ENCODE data around the gene SDCCAG8.

Gene SDCCAG8

DNA sequence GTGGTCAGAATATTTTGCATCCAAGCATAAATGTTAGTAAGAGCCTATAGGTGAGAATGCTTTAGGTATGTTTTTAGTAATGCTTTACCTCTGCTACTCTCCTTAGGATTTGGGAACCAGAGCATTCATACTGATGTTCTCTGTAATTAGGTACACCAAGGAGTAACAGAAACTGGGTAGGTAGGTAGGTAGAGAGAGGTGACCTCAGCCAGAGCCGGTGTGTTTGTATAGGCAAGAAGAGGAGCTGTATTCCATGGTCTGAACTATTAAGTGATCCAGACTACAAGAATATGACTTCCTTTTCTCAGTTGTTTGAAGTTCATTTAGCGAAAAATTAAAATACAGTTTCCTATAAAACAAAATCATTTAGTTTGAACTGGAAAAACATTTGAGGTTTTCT, 108.5 kb downstream of the SDCCAG8 start:
- H2AFZ ChIP-seq: no peak overlapping the region
- no peak overlapping the region for H3K4me3 ChIP-seq (ENCODE audit: low read depth, low read length)
- no peak overlapping the region for H3K9ac ChIP-seq
- no peaks in the 10 kb centered on the region for H3K4me1 ChIP-seq
- H3K36me3 ChIP-seq (ENCODE audit: control insufficient read depth, insufficient read depth, low read length): no peaks in the 10 kb centered on the region
- TF ChIP-seq, protein P1, sequence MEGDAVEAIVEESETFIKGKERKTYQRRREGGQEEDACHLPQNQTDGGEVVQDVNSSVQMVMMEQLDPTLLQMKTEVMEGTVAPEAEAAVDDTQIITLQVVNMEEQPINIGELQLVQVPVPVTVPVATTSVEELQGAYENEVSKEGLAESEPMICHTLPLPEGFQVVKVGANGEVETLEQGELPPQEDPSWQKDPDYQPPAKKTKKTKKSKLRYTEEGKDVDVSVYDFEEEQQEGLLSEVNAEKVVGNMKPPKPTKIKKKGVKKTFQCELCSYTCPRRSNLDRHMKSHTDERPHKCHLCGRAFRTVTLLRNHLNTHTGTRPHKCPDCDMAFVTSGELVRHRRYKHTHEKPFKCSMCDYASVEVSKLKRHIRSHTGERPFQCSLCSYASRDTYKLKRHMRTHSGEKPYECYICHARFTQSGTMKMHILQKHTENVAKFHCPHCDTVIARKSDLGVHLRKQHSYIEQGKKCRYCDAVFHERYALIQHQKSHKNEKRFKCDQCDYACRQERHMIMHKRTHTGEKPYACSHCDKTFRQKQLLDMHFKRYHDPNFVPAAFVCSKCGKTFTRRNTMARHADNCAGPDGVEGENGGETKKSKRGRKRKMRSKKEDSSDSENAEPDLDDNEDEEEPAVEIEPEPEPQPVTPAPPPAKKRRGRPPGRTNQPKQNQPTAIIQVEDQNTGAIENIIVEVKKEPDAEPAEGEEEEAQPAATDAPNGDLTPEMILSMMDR (IDR thresholded peaks at IDR 0.05): no peak
- H3K27ac ChIP-seq: no peak overlapping the region
- H3K4me2 ChIP-seq (ENCODE audit: low read length): no peak overlapping the region
- H3K9me3 ChIP-seq (ENCODE audit: control insufficient read depth, low read length): no peaks in the 10 kb centered on the region
- no peaks in the 10 kb centered on the region for H3K27me3 ChIP-seq (ENCODE audit: control insufficient read depth, insufficient read depth, low read length)
- no peaks in the 10 kb centered on the region for H3K79me2 ChIP-seq

DNA sequence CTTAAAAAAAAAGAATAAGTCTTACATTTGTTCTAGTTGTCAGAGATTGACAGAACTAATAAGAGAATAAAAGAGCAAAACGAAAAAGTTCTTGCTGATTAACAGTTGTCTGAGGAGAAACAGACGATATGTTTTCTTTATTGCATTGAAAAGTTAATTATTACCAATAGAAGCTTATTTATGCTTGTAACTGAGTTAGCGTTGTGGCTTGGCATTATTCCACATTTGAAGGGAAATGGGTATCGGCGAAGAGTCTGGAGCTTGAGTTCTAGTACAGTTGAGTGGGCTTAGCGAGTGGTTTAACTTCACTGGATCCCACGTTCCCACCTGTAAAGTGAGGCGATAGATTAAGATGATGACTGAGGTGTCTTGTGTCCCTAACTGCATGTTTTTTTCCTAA, 109.0 kb downstream of the SDCCAG8 start:
- no peak overlapping the region for H2AFZ ChIP-seq
- H3K27me3 ChIP-seq (ENCODE audit: control insufficient read depth, insufficient read depth, low read length): no peaks in the 10 kb centered on the region
- no peaks in the 10 kb centered on the region for H3K36me3 ChIP-seq (ENCODE audit: control insufficient read depth, insufficient read depth, low read length)
- no peaks in the 10 kb centered on the region for H3K79me2 ChIP-seq
- no peaks in the 10 kb centered on the region for H3K4me1 ChIP-seq
- H3K4me2 ChIP-seq (ENCODE audit: low read length): no peak overlapping the region
- TF ChIP-seq, protein P1 (IDR thresholded peaks at IDR 0.05): no peak
- H3K4me3 ChIP-seq (ENCODE audit: low read depth, low read length): no peak overlapping the region
- no peak overlapping the region for H3K9ac ChIP-seq
- H3K9me3 ChIP-seq (ENCODE audit: control insufficient read depth, low read length): no peaks in the 10 kb centered on the region
- H3K27ac ChIP-seq: no peak overlapping the region

DNA sequence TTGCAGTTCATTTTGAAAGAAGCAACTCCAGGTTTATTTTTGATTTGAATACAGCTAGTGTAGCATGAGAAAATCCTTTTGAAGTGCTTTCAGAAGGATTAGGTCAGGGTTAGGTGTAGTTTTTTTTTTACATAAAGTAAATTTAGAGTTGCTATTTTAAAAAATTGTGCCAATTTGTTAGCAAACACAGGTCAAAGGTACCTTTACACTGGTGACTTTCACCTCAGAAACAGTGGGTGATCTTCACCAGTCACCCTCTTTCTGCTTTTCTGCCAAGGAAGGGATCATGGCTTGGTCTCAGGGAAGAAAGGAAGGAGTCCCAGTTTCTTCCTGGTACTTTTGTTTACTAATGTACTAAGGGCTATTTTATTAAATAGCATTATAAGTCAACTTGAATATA, 111.5 kb downstream of the SDCCAG8 start:
- Histone ChIP-seq H3K4me2 (ENCODE audit: low read length) (no peak overlapping the region), H3K27ac (no peak overlapping the region), H3K27me3 (ENCODE audit: control insufficient read depth, insufficient read depth, low read length) (no peaks in the 10 kb centered on the region), H2AFZ (no peak overlapping the region), H3K9me3 (ENCODE audit: control insufficient read depth, low read length) (no peaks in the 10 kb centered on the region), H3K36me3 (ENCODE audit: control insufficient read depth, insufficient read depth, low read length) (no peaks in the 10 kb centered on the region), H3K79me2 (no peaks in the 10 kb centered on the region), H3K9ac (no peak overlapping the region), H3K4me3 (ENCODE audit: low read depth, low read length) (no peak overlapping the region), H3K4me1 (no peaks in the 10 kb centered on the region)
- TF ChIP-seq, protein P1 (IDR thresholded peaks at IDR 0.05): no peak

DNA sequence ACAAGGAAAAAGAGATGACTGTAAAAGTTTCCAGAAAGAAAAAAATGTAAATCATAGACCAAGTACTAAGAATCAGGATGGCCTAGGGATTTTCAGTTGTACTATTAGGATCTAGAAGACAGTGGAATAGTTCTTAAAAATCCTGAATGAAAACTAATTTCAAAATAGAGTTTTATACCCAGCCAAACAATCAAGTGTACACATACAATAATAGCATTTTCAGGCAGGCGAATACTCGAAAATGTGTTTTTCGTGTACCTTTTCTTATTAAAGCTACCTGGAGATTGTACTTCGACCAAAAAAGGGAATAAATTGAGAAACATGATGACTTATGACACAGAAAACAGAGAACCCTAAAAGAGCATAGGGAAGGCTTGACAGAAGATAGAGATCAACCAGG, 118.6 kb downstream of the SDCCAG8 start:
- H2AFZ ChIP-seq: no peak overlapping the region
- H3K27me3 ChIP-seq (ENCODE audit: control insufficient read depth, insufficient read depth, low read length): no peaks in the 10 kb centered on the region
- H3K9me3 ChIP-seq (ENCODE audit: control insufficient read depth, low read length): no peaks in the 10 kb centered on the region
- H3K36me3 ChIP-seq (ENCODE audit: control insufficient read depth, insufficient read depth, low read length): no peaks in the 10 kb centered on the region
- no peak overlapping the region for H3K4me2 ChIP-seq (ENCODE audit: low read length)
- H3K79me2 ChIP-seq: no peaks in the 10 kb centered on the region
- no peak overlapping the region for H3K9ac ChIP-seq
- H3K27ac ChIP-seq: no peak overlapping the region
- TF ChIP-seq, protein P1 (IDR thresholded peaks at IDR 0.05): no peak
- H3K4me3 ChIP-seq (ENCODE audit: low read depth, low read length): no peak overlapping the region
- no peaks in the 10 kb centered on the region for H3K4me1 ChIP-seq

DNA sequence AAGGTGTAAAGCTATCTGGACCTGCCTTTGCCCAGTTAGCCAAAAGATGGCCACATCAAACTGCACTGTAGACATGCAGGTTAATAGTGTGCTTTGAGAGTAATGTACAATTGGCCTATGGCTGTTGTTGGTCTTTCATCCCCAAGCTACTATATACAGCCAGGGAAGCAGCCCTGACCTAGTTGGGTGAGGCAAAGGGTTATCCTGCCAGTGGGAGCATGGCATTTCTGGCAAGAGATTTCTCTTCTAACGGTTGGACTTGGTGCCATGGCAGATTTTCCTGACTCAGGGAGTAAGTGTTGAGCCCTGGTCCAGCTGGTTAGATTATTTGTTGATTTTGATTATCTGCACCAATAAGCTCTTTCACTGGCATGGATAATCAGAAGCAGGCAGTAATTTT, 119.8 kb downstream of the SDCCAG8 start:
- no peak overlapping the region for H3K9ac ChIP-seq
- no peaks in the 10 kb centered on the region for H3K4me1 ChIP-seq
- H3K27ac ChIP-seq: no peak overlapping the region
- no peaks in the 10 kb centered on the region for H3K36me3 ChIP-seq (ENCODE audit: control insufficient read depth, insufficient read depth, low read length)
- no peaks in the 10 kb centered on the region for H3K9me3 ChIP-seq (ENCODE audit: control insufficient read depth, low read length)
- H2AFZ ChIP-seq: no peak overlapping the region
- H3K4me3 ChIP-seq (ENCODE audit: low read depth, low read length): no peak overlapping the region
- H3K27me3 ChIP-seq (ENCODE audit: control insufficient read depth, insufficient read depth, low read length): no peaks in the 10 kb centered on the region
- no peaks in the 10 kb centered on the region for H3K79me2 ChIP-seq
- TF ChIP-seq, protein P1 (IDR thresholded peaks at IDR 0.05): no peak
- H3K4me2 ChIP-seq (ENCODE audit: low read length): no peak overlapping the region
